ENCODE data around the gene SH3RF3.

The SH3RF3 gene

GRCh38 chr2:109260116-109260855 is 131.3 kb downstream of the SH3RF3 start:
- no peak for TF ChIP-seq RARB (CRISPR knock-in tag; IDR thresholded peaks at IDR 0.05)
- no peak for TF ChIP-seq TCF4 (CRISPR knock-in tag; IDR thresholded peaks at IDR 0.05; ENCODE audit: borderline replicate concordance)
- TF ChIP-seq ZNF565 (CRISPR knock-in tag; conservative IDR thresholded peaks at IDR 0.05; ENCODE audit: low read depth) = no peak
- no peak for TF ChIP-seq CSRNP3 (CRISPR knock-in tag; IDR thresholded peaks at IDR 0.05)
- no peak for TF ChIP-seq ZC3H10 (CRISPR knock-in tag; IDR thresholded peaks at IDR 0.05)
- TF ChIP-seq BACH2 (CRISPR knock-in tag; IDR thresholded peaks at IDR 0.05; ENCODE audit: borderline replicate concordance) = no peak
- no peak for TF ChIP-seq PPARA (CRISPR knock-in tag; IDR thresholded peaks at IDR 0.05; ENCODE audit: borderline replicate concordance)
- TF ChIP-seq, protein P1, sequence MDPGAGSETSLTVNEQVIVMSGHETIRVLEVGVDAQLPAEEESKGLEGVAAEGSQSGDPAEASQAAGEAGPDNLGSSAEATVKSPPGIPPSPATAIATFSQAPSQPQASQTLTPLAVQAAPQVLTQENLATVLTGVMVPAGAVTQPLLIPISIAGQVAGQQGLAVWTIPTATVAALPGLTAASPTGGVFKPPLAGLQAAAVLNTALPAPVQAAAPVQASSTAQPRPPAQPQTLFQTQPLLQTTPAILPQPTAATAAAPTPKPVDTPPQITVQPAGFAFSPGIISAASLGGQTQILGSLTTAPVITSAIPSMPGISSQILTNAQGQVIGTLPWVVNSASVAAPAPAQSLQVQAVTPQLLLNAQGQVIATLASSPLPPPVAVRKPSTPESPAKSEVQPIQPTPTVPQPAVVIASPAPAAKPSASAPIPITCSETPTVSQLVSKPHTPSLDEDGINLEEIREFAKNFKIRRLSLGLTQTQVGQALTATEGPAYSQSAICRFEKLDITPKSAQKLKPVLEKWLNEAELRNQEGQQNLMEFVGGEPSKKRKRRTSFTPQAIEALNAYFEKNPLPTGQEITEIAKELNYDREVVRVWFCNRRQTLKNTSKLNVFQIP (CRISPR knock-in tag; IDR thresholded peaks at IDR 0.05; ENCODE audit: borderline replicate concordance, low read depth) = no peak
- TF ChIP-seq, protein P2, sequence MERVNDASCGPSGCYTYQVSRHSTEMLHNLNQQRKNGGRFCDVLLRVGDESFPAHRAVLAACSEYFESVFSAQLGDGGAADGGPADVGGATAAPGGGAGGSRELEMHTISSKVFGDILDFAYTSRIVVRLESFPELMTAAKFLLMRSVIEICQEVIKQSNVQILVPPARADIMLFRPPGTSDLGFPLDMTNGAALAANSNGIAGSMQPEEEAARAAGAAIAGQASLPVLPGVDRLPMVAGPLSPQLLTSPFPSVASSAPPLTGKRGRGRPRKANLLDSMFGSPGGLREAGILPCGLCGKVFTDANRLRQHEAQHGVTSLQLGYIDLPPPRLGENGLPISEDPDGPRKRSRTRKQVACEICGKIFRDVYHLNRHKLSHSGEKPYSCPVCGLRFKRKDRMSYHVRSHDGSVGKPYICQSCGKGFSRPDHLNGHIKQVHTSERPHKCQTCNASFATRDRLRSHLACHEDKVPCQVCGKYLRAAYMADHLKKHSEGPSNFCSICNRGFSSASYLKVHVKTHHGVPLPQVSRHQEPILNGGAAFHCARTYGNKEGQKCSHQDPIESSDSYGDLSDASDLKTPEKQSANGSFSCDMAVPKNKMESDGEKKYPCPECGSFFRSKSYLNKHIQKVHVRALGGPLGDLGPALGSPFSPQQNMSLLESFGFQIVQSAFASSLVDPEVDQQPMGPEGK (CRISPR knock-in tag; IDR thresholded peaks at IDR 0.05; ENCODE audit: borderline replicate concordance) = no peak
- no peak for TF ChIP-seq OSR1 (CRISPR knock-in tag; IDR thresholded peaks at IDR 0.05)
- TF ChIP-seq TOX (CRISPR knock-in tag; IDR thresholded peaks at IDR 0.05; ENCODE audit: borderline replicate concordance) = no peak
- no peak for ATAC-seq

DNA sequence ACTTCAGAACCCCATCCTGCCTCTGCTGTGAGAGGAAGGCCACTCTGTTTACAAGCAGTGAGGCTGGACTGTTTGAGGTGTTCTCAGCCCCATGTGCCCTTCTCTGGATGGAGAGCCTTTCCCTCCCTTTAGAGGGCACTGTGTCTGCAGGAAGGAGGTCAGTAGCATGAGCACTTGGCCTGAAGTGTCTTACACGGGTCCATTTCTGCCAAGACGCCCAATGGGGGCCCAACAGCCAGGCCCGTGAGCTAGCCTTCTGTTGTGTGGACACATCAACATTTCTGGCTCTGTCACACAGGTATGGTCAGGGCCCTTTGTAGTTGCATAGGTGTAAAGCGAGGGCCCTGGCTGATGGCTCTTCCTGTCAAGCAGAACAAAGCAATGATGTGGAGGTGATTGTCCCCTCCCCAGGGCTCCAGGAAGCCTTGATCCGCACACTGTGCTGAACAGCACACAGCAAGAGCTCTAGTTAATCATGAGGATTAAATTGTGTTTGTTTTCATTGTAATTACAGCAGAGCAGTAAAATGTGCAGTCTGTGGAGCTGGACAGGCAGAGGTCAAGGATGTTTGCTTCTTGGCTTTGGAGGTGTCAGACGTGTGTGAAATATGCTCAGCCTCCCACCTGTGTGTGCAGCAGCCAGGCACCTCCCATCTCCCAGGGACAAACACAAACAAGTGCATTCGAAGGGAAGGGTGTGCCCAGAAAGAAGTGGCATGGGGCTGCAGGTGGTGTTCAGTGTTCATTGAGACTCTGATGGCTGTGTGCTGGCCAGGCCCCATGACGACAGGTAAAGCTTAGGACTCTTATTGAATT is 132.1 kb downstream of the SH3RF3 start:
- TF ChIP-seq, protein P1 (CRISPR knock-in tag; IDR thresholded peaks at IDR 0.05; ENCODE audit: borderline replicate concordance, low read depth) = no peak
- TF ChIP-seq ZNF565 (CRISPR knock-in tag; conservative IDR thresholded peaks at IDR 0.05; ENCODE audit: low read depth) (no peak), SNAI2 (CRISPR knock-in tag; IDR thresholded peaks at IDR 0.05) (no peak), GLIS3 (CRISPR knock-in tag; IDR thresholded peaks at IDR 0.05) (no peak), ZC3H10 (CRISPR knock-in tag; IDR thresholded peaks at IDR 0.05) (no peak), OSR1 (CRISPR knock-in tag; IDR thresholded peaks at IDR 0.05) (no peak), ARNTL (CRISPR knock-in tag; IDR thresholded peaks at IDR 0.05; ENCODE audit: borderline replicate concordance, low read depth) (no peak), CSRNP3 (CRISPR knock-in tag; IDR thresholded peaks at IDR 0.05) (no peak), ZFP30 (CRISPR knock-in tag; IDR thresholded peaks at IDR 0.05) (no peak), ZNF8 (CRISPR knock-in tag; IDR thresholded peaks at IDR 0.05) (no peak)
- ATAC-seq = peak; percentile 80

GRCh38 chr2:109261906-109262631 is 133.1 kb downstream of the SH3RF3 start:
- ATAC-seq = no peak
- TF ChIP-seq, protein P1 (CRISPR knock-in tag; IDR thresholded peaks at IDR 0.05; ENCODE audit: borderline replicate concordance, low read depth) = no peak
- TF ChIP-seq TCF4 (CRISPR knock-in tag; IDR thresholded peaks at IDR 0.05; ENCODE audit: borderline replicate concordance) = no peak
- no peak for TF ChIP-seq BACH2 (CRISPR knock-in tag; IDR thresholded peaks at IDR 0.05; ENCODE audit: borderline replicate concordance)
- TF ChIP-seq, protein P3, sequence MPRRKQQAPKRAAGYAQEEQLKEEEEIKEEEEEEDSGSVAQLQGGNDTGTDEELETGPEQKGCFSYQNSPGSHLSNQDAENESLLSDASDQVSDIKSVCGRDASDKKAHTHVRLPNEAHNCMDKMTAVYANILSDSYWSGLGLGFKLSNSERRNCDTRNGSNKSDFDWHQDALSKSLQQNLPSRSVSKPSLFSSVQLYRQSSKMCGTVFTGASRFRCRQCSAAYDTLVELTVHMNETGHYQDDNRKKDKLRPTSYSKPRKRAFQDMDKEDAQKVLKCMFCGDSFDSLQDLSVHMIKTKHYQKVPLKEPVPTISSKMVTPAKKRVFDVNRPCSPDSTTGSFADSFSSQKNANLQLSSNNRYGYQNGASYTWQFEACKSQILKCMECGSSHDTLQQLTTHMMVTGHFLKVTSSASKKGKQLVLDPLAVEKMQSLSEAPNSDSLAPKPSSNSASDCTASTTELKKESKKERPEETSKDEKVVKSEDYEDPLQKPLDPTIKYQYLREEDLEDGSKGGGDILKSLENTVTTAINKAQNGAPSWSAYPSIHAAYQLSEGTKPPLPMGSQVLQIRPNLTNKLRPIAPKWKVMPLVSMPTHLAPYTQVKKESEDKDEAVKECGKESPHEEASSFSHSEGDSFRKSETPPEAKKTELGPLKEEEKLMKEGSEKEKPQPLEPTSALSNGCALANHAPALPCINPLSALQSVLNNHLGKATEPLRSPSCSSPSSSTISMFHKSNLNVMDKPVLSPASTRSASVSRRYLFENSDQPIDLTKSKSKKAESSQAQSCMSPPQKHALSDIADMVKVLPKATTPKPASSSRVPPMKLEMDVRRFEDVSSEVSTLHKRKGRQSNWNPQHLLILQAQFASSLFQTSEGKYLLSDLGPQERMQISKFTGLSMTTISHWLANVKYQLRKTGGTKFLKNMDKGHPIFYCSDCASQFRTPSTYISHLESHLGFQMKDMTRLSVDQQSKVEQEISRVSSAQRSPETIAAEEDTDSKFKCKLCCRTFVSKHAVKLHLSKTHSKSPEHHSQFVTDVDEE (CRISPR knock-in tag; IDR thresholded peaks at IDR 0.05) = no peak
- no peak for TF ChIP-seq CSDC2 (CRISPR knock-in tag; IDR thresholded peaks at IDR 0.05)
- no peak for TF ChIP-seq SNAI2 (CRISPR knock-in tag; IDR thresholded peaks at IDR 0.05)
- no peak for TF ChIP-seq ARNTL (CRISPR knock-in tag; IDR thresholded peaks at IDR 0.05; ENCODE audit: borderline replicate concordance, low read depth)
- TF ChIP-seq ZFP30 (CRISPR knock-in tag; IDR thresholded peaks at IDR 0.05) = no peak

Measured in SK-N-SH treated with all-trans-retinoic acid at 6 μM for 48 hours (cell line).